Nephron progenitor cell (in vitro differentiated cells): ENCODE measurements around the gene TCTN2.

Experiments
- DNase-seq: peaks from one replicate; pipeline ENCODE4 v3.0.0; 2021
- H3K27ac Mint-ChIP-seq: 2 replicates; pipeline ENCODE4 v1.8.0; 2021; ENCODE audit warnings: mild to moderate bottlenecking, moderate library complexity, mixed read lengths
- H3K27me3 Mint-ChIP-seq: 2 replicates; pipeline ENCODE4 v1.8.0; 2021; ENCODE audit warnings: mild to moderate bottlenecking, low read depth, mixed read lengths; ENCODE audit not compliant: poor library complexity
- H3K36me3 Mint-ChIP-seq: 2 replicates; pipeline ENCODE4 v1.8.0; 2021; ENCODE audit warnings: low read depth, mixed read lengths
- H3K4me1 Mint-ChIP-seq: 2 replicates; pipeline ENCODE4 v1.8.0; 2021; ENCODE audit warnings: mixed read lengths
- H3K4me3 Mint-ChIP-seq: 2 replicates; pipeline ENCODE4 v1.8.0; 2021; ENCODE audit warnings: mild to moderate bottlenecking, moderate library complexity, mixed read lengths
- H3K9me3 Mint-ChIP-seq: 2 replicates; pipeline ENCODE4 v1.8.0; 2021; ENCODE audit warnings: mild to moderate bottlenecking, moderate library complexity, mixed read lengths
- TF ChIP-seq, protein P1 (sequence below): fragments of 200-600 bp; sonication (generic); IDR thresholded peaks from 2 replicates; pipeline ENCODE4 v1.5.0; 2021; ENCODE audit warnings: antibody characterized with exemption

Gene TCTN2

DNA sequence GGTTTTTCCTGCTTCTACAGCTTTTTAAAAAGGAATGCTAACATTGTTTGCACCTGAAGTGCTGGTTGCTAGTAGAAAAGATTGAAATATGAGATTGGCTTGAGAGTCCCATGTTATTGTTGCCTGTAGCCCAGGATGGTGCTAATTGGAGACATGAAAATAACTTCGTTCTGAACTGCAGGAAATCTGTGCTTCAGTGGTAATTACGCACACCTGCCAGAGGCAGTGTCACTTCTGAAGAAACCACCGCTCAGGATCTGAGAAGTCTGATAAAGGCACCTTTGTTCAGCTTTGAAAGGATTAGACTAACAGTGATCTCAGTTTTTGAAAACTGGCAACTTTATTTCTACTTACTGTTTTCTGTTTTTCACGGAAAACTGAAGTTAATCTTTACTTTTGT lies 25.7 kb downstream of the TCTN2 start:
- DNase-seq, result no peak
- H3K27me3 Mint-ChIP-seq, result no peaks in the 10 kb centered on the region
- H3K4me3 Mint-ChIP-seq, result no peak overlapping the region
- H3K27ac Mint-ChIP-seq, result no peak overlapping the region
- TF ChIP-seq, protein P1, sequence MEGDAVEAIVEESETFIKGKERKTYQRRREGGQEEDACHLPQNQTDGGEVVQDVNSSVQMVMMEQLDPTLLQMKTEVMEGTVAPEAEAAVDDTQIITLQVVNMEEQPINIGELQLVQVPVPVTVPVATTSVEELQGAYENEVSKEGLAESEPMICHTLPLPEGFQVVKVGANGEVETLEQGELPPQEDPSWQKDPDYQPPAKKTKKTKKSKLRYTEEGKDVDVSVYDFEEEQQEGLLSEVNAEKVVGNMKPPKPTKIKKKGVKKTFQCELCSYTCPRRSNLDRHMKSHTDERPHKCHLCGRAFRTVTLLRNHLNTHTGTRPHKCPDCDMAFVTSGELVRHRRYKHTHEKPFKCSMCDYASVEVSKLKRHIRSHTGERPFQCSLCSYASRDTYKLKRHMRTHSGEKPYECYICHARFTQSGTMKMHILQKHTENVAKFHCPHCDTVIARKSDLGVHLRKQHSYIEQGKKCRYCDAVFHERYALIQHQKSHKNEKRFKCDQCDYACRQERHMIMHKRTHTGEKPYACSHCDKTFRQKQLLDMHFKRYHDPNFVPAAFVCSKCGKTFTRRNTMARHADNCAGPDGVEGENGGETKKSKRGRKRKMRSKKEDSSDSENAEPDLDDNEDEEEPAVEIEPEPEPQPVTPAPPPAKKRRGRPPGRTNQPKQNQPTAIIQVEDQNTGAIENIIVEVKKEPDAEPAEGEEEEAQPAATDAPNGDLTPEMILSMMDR, result no peak
- H3K36me3 Mint-ChIP-seq, result peaks cover 57% of the 10 kb centered on the region
- no peaks in the 10 kb centered on the region for H3K9me3 Mint-ChIP-seq
- H3K4me1 Mint-ChIP-seq, result no peaks in the 10 kb centered on the region

- H3K36me3 Mint-ChIP-seq, result peaks cover 59% of the 10 kb centered on the region
- H3K27ac Mint-ChIP-seq, result no peak overlapping the region
- H3K4me1 Mint-ChIP-seq, result peaks cover 3% of the 10 kb centered on the region
- no peak for DNase-seq
- no peak overlapping the region for H3K4me3 Mint-ChIP-seq
- TF ChIP-seq, protein P1, result no peak
- no peaks in the 10 kb centered on the region for H3K27me3 Mint-ChIP-seq
- H3K9me3 Mint-ChIP-seq, result no peaks in the 10 kb centered on the region
Observed at GRCh38 chr12:123705935-123706334, 35.0 kb downstream of the TCTN2 start.

DNA sequence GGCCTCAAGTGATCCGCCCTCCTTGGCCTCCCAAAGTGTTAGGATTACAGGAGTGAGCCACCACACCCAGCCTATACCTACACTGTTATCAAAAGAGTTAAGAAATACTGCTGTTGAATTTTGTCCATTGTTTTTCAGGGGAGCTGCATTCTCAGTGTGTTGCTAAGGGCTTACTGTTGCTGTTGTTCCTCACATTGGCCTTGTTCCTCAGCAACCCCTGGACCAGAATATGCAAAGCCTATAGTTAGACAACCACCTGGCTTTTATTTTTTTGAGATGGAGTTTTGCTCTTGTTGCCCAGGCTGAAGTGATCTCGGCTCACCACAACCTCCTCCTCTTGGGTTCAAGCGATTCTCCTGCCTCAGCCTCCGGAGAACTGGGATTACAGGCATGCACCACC lies 36.6 kb downstream of the TCTN2 start:
- Mint-ChIP-seq H3K27me3 (no peaks in the 10 kb centered on the region), H3K36me3 (peaks cover 45% of the 10 kb centered on the region), H3K9me3 (no peaks in the 10 kb centered on the region), H3K4me1 (peaks cover 6% of the 10 kb centered on the region), H3K27ac (no peak overlapping the region), H3K4me3 (no peak overlapping the region)
- no peak for DNase-seq
- TF ChIP-seq, protein P1, result no peak

DNA sequence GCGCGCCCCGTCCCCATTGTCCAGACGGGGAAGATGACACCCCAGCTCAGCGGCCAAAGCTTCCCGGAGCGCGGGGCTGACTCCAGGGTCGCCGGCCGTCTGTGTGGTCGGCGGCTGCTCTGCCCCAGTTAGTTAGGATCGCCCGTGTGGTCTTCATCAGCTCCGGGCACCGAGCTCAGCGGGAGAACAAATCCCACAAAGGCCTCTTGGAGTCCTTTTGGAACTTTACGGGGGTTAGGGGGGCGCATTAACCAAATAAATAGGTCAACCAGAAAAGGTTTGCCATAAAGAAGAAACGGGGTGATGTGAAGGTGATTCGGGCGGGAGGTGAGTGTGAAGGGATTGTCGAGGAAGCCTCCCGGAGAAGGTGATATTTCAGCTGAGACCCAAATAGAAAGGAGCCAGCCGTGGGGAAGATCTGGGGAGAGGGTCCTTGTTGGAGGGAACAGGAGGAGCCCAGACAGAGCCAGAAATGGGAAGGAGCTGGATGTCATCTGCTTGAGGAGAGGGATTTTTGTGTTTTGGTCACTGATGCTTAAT lies 41.9 kb downstream of the TCTN2 start:
- TF ChIP-seq, protein P1, result no peak
- no peak for DNase-seq

GRCh38 chr12:123713398-123713797 lies 42.5 kb downstream of the TCTN2 start:
- Mint-ChIP-seq H3K4me1 (peaks cover 27% of the 10 kb centered on the region), H3K27ac (no peak overlapping the region), H3K27me3 (no peaks in the 10 kb centered on the region), H3K4me3 (peak overlapping the region; percentile 91), H3K9me3 (no peaks in the 10 kb centered on the region), H3K36me3 (peaks cover 8% of the 10 kb centered on the region)
- TF ChIP-seq, protein P1, result no peak
- DNase-seq, result no peak

More for the DNA sequence above, 41.9 kb downstream of the TCTN2 start:
- H3K9me3 Mint-ChIP-seq, result no peaks in the 10 kb centered on the region
- H3K27ac Mint-ChIP-seq, result peak overlapping the region; percentile 71
- H3K4me3 Mint-ChIP-seq, result peak overlapping the region; percentile 91
- H3K4me1 Mint-ChIP-seq, result peaks cover 27% of the 10 kb centered on the region
- H3K27me3 Mint-ChIP-seq, result no peaks in the 10 kb centered on the region
- peaks cover 11% of the 10 kb centered on the region for H3K36me3 Mint-ChIP-seq

DNA sequence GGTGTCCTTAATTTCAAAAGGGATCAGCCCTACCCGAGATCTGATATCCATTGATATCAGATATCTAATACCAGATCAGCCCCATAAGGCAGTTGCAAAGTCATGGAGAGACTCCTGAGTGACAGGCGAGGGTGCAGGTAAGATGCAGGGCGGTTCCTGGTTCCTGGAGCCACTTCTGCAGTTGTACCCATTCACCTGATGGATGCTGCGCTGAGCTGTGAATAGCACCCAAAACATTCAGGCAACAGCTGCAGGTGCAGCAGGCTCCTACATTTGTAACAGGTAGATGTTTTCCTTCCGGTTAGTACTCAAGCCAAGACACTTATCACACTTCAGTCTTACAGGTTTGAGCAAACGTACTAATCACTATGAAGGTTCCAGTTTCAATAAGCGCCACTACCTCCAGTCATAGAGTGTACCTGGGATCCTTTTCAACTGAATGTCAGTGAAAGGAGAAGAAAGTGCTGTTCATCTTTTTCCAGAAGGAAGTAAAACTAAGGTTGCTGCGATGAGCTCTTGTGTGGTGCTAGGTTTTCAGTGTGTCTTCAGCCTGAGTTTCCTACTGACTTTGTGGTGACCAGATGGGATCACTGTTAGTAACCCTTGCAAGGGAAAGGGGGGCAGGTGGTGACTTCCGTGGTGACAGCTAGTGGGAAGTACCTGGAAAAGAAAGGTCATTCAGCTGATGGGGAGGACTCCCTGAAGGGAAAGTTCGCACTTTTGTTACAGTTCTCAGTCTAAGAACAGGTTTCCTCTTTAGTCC lies 43.1 kb downstream of the TCTN2 start:
- peak overlapping the region; percentile 91 for H3K4me3 Mint-ChIP-seq
- no peaks in the 10 kb centered on the region for H3K27me3 Mint-ChIP-seq
- H3K4me1 Mint-ChIP-seq, result peaks cover 27% of the 10 kb centered on the region
- peaks cover 5% of the 10 kb centered on the region for H3K36me3 Mint-ChIP-seq
- TF ChIP-seq, protein P1, result no peak
- no peaks in the 10 kb centered on the region for H3K9me3 Mint-ChIP-seq
- H3K27ac Mint-ChIP-seq, result peak overlapping the region; percentile 50
- DNase-seq, result no peak
